Small intestine (tissue), 7 donors: ENCODE measurements around the gene GRAMD2A. TPM values are rescaled to one million over a fixed set of nuclear protein-coding genes. Genes with fewer than 3 reads are reported as not detected.

Source experiments
- DNase-seq, 2 donors: peaks; one replicate each; pipeline versions ENCODE4 v3.0.0 to v3.0.0-alpha.2; 2013
- FAIRE-seq: peaks from 2 replicates; lab custom pipeline; 2012; peaks lifted over from hg19 to GRCh38; lab: Jason Lieb, UNC
- H3K27ac ChIP-seq, 3 donors: one replicate each; pipeline ENCODE4 v1.5.1; 2013; ENCODE audit warnings: low read length in 2 of 3, mild to moderate bottlenecking in 2 of 3, control low read depth in 1 of 3, inconsistent platforms in 1 of 3, low read depth in 1 of 3, moderate library complexity in 1 of 3
- H3K27me3 ChIP-seq, 3 donors: one replicate each; pipeline ENCODE4 v1.6.1; 2013; ENCODE audit warnings: low read length in 3 of 3, inconsistent platforms in 1 of 3; ENCODE audit not compliant: control insufficient read depth in 3 of 3, insufficient read depth in 3 of 3
- H3K36me3 ChIP-seq, 3 donors: one replicate each; pipeline ENCODE4 v1.6.1; 2013; ENCODE audit warnings: low read length in 3 of 3, inconsistent platforms in 1 of 3, low read depth in 1 of 3, mild to moderate bottlenecking in 1 of 3, moderate library complexity in 1 of 3; ENCODE audit not compliant: control insufficient read depth in 3 of 3, insufficient read depth in 2 of 3
- H3K4me1 ChIP-seq, 3 donors: one replicate each; pipeline ENCODE4 v1.6.1; 2013; ENCODE audit warnings: low read length in 2 of 3, inconsistent platforms in 1 of 3, low read depth in 1 of 3, mild to moderate bottlenecking in 1 of 3, moderate library complexity in 1 of 3; ENCODE audit not compliant: control insufficient read depth in 3 of 3, insufficient read depth in 2 of 3
- H3K4me3 ChIP-seq, 3 donors: one replicate each; pipeline ENCODE4 v1.5.1; 2013; ENCODE audit warnings: low read length in 3 of 3, control low read depth in 1 of 3, inconsistent platforms in 1 of 3, low read depth in 1 of 3, mild to moderate bottlenecking in 1 of 3, moderate library complexity in 1 of 3
- H3K9me3 ChIP-seq, 2 donors: one replicate each; pipeline ENCODE4 v1.6.1; 2013; ENCODE audit warnings: low read depth in 1 of 2, low read length in 1 of 2; ENCODE audit not compliant: control insufficient read depth in 2 of 2, insufficient read depth in 1 of 2
- WGBS, 3 donors: extraction: QIAGEN DNeasy Blood & Tissue Kit; methylation state at CpG; one replicate each; pipeline ENCODE4 v1.1.7; 2013; 5-methylcytosine and 5-hydroxymethylcytosine counted together
- polyA plus RNA-seq, 4 donors: library from polyadenylated mRNA; stranded (reverse) in 3 of 4; unstranded in 1 of 4; fragments of 200-250 nt in 3 of 4; fragments of 120-200 nt in 1 of 4; gene quantifications; one replicate each; pipeline versions ENCODE4 v1.2.1 to v1.2.3, GENCODE V29; 2013
- donor health status: healthy with polysubstance abuse.
- donor health status: control.
- donor health status: control.
- donor health status: Bipolar disorder and iron deficiency.
- donor health status: healthy.

GRAMD2A gene
- polyA plus RNA-seq, 4 donors = 0.67 to 10.1 (median 4.2) TPM

DNA sequence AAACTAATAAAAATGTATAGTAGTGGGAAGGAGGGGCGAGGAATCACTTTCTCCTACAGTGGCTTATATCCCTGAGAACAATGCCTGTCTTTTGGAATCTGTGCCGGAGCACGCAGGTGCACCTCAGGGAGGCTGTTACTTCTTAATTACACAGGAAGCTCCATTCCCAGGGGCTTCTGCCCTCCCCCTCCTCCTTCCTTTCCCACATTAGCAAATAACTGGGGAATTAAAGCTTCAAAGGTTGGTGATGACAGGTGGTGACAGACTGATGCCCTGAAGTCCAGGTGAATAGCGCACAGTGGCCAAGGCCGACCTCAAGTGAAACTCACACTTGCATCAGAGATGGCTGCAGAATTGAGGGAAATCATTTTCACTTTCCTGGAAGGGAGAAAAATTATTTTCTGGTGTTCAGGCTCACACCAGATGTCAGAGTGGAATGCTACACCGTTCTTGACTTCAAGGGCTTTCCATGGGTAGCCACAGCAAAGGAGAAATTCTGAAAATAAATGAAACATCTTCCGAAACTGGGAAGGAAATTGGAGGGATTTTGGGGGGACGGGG lies 3.7 kb downstream of the GRAMD2A start:
- WGBS, 3 donors = 44 to 65% (median 53%) methylated on average over 8 of the region's 8 CpGs

DNA sequence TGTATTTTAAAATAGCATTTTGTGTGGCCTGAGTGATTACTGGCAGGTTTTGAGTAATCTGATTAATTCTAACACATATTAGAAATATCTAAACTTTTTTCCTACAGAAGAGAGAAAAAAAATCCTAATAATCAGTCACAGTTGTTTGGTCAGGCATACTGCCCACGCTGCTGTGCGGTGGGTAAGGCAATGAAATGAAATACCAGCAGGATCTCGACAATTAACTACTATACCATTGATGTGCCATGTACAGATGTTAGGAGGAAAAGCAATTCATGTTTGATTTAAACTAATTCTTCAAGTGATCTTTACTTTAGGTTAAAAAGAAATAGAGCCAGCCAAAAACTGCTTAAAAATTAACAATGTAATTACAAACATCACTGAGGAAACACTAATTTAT lies 5.2 kb downstream of the GRAMD2A start:
- no peaks in the 10 kb centered on the region for H3K36me3 ChIP-seq
- FAIRE-seq (no peak), DNase-seq (no peak)
- peaks cover 0 to 4% (median 0%) of the 10 kb centered on the region in 3 donors for H3K4me1 ChIP-seq
- H3K27me3 ChIP-seq = peaks cover 0 to 9% (median 0%) of the 10 kb centered on the region in 3 donors
- WGBS, 3 donors = 15 to 66% (median 42%) methylated on average over 3 of the region's 3 CpGs
- H3K4me3 ChIP-seq = no peak overlapping the region
- H3K27ac ChIP-seq = no peak overlapping the region
- no peaks in the 10 kb centered on the region for H3K9me3 ChIP-seq

More for the DNA sequence above, 3.7 kb downstream of the GRAMD2A start:
- Histone ChIP-seq H3K27me3 (peaks cover 0 to 13% (median 0%) of the 10 kb centered on the region in 3 donors), H3K36me3 (peaks cover 0 to 12% (median under 1%) of the 10 kb centered on the region in 3 donors), H3K4me3 (no peak overlapping the region), H3K4me1 (peaks cover 0 to 13% (median 0%) of the 10 kb centered on the region in 3 donors), H3K27ac (no peak overlapping the region), H3K9me3 (no peaks in the 10 kb centered on the region)
- FAIRE-seq = no peak
- no peak for DNase-seq

DNA sequence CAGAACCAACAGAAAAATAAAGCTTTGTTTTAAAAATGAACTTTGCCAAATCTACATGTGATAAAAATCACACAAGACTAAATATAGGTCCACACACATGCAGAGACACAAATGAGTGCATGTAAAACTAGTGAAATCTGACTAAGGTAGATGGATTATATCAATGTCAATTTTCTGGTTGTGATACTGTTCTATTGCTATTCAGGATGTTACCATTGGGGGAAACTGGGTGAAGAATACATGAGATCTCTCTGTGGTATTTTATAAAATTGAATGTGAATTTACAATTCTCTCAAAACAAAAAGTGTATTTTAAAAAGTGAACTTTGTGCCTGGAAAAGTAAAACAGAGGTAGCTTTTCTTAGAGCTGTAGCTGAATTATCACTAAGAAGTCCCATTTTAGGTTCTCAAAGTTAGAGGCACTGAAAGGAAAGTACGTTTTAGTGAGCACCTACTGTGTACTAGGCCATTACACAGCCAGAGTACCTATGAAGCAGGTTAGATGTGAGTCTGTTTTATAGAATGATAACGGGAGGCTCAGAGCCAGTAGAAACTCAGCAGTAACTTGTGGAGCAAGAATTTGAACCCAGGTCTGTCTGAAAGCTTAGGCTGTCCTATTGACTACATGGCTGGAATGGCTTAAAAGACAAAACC lies 8.2 kb downstream of the GRAMD2A start:
- Histone ChIP-seq H3K27me3 (peaks cover 0 to 4% (median 2%) of the 10 kb centered on the region in 3 donors), H3K27ac (no peak overlapping the region), H3K9me3 (no peaks in the 10 kb centered on the region), H3K4me3 (no peak overlapping the region), H3K36me3 (no peaks in the 10 kb centered on the region), H3K4me1 (peaks cover 0 to 4% (median 0%) of the 10 kb centered on the region in 3 donors)
- DNase-seq (no peak), FAIRE-seq (no peak)
- 86 to 100% (median 89%) methylated on average over 2 of the region's 2 CpGs for WGBS, 3 donors

DNA sequence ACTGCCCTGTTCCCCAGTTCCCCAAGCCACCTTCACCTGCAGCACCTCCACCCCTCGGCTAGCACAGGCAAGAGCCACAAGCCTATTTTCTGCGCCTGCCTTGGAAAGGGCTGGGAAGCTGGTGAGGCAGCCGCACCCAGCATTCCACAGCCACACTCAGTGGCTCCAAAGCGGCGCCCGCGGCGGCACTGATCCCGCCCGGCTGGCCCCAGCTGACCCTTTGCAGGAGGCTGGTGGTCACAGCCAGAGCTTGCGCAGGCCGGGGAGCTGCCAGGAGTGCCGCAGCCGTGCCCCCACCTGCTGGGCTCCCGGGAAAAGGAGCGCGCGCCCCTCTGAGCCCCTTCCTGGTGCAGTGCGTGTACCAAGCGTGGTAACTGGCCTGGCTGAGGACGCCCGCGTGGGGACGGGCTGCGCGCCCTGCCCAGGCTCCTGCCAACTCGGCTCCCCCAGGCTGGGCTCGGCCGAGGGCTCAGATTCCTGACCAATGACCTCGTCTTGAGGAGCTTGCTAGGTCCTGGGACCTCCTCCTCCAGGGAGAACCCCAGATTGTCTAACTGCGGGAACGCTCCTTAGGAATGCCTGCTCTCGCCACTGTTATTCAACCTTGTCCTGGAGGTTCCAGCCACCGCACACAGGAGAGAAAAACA lies 13.3 kb downstream of the GRAMD2A start:
- no peak for FAIRE-seq

DNA sequence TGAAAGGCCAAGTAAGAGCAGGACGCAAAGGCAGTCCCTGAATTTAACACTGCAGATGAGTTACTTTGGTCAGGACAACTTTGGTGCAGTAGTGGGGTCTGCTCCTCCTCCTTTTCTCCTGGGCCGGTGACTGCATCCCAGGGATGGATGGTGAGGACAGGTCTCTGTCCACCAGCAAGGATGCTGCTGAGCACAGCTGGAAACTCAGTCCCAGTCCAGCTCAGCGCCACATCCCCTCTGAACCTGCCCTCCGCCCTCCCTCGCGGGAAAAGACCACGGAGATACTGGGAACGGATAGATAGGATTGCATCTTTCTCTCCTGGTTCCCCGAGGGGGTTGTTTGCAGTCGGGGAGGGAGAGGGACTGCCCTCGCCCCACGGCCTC lies 13.8 kb downstream of the GRAMD2A start:
- H3K4me3 ChIP-seq = peak overlapping the region in 1 of 3 donors; percentile 18
- H3K36me3 ChIP-seq = no peaks in the 10 kb centered on the region
- H3K27me3 ChIP-seq = peaks cover 0 to 15% (median 2%) of the 10 kb centered on the region in 3 donors
- DNase-seq (no peak), FAIRE-seq (no peak)
- H3K9me3 ChIP-seq = no peaks in the 10 kb centered on the region
- 30 to 39% (median 31%) methylated on average over 12 of the region's 12 CpGs for WGBS, 3 donors
- H3K27ac ChIP-seq = no peak overlapping the region
- H3K4me1 ChIP-seq = peaks cover 0 to 6% (median 0%) of the 10 kb centered on the region in 3 donors

More for the DNA sequence above, 13.3 kb downstream of the GRAMD2A start:
- no peaks in the 10 kb centered on the region for H3K36me3 ChIP-seq
- 6 to 8% (median 7%) methylated on average over 29 to 34 of the region's 34 CpGs for WGBS, 3 donors
- peaks cover 0 to 6% (median 0%) of the 10 kb centered on the region in 3 donors for H3K4me1 ChIP-seq
- no peaks in the 10 kb centered on the region for H3K9me3 ChIP-seq
- peak; percentile 60 to 68 for DNase-seq
- H3K27ac ChIP-seq = no peak overlapping the region
- peaks cover 0 to 15% (median 2%) of the 10 kb centered on the region in 3 donors for H3K27me3 ChIP-seq
- H3K4me3 ChIP-seq = peak overlapping the region in 2 of 3 donors; percentile 18 to 47

DNA sequence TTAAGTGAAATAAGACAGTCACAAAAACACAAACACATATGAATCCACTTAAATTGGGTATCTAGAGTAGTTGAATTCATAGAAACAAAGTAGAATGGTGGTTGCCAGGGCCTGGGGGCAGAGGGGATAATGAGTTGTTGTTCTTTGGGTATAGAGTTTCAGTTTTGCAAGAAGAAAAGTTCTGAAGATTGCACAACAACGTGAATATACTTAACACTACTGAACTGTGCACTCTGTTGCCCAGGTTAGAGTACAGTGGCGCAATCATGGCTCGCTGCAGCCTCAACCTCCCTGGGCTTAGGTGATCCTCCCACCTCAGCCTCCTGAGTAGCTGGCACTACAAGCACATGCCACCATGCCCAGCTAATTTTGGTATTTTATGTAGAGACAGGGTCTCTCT lies 14.9 kb downstream of the GRAMD2A start:
- no peak overlapping the region for H3K4me3 ChIP-seq
- peaks cover 0 to 15% (median 2%) of the 10 kb centered on the region in 3 donors for H3K27me3 ChIP-seq
- H3K36me3 ChIP-seq = no peaks in the 10 kb centered on the region
- H3K4me1 ChIP-seq = peaks cover 0 to 6% (median 0%) of the 10 kb centered on the region in 3 donors
- DNase-seq = peak in 1 of 2 donors; percentile 23
- H3K27ac ChIP-seq = no peak overlapping the region
- WGBS, 3 donors = 73 to 84% (median 79%) methylated on average over 3 of the region's 3 CpGs
- FAIRE-seq = no peak
- no peaks in the 10 kb centered on the region for H3K9me3 ChIP-seq

DNA sequence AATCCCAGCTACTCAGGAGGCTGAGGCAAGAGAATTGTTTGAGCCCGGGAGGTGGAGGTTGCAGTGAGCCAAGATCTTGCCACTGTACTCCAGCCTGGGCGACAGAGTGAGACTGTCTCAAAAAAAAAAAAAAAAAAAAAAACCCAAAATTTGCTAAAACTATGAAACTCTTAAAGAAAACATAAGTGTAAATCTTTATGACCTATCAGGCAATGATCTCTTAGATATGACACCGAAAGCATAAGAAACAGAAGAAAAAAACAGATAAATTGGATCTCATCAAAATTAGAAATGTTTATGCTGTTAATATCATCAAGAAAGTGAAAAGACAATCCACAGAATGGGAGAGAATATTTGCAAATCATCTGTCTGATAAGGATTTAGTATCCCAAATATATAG lies 15.3 kb downstream of the GRAMD2A start:
- H3K4me1 ChIP-seq = peaks cover 0 to 6% (median 0%) of the 10 kb centered on the region in 3 donors
- no peak for DNase-seq
- WGBS, 3 donors = 92 to 97% (median 96%) methylated on average over 3 of the region's 3 CpGs
- no peaks in the 10 kb centered on the region for H3K36me3 ChIP-seq
- peaks cover 0 to 15% (median 2%) of the 10 kb centered on the region in 3 donors for H3K27me3 ChIP-seq
- H3K27ac ChIP-seq = no peak overlapping the region
- H3K9me3 ChIP-seq = no peaks in the 10 kb centered on the region
- FAIRE-seq = no peak
- H3K4me3 ChIP-seq = no peak overlapping the region

DNA sequence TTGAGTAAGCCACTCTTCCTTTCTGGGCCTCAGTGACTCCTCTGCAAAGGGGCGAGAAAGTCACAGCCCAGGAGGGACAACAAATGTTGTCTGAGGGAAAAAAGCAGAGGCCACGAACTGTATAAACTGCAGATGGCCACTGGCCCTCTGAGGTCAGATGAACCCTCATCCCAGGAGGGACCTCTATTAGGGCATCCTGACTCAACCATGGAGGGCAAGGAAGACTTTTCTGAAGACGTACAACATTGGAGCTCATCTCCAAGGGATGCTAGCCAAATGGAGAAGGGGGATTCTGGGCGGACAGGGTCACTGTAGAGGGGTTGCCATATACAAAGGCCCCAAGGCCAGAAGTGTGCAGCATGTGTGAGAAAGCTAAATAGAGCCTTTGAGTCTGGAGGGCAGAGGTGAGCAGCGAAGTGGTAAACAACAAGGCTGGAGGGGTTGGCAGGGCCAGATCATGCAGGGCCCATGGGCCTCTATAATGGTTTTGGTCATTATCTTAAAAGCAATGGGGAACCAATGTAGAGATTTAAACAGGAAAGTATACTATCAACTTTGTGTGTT lies 16.7 kb downstream of the GRAMD2A start:
- H3K4me1 ChIP-seq = peaks cover 0 to 6% (median 0%) of the 10 kb centered on the region in 3 donors
- WGBS, 3 donors = 87 to 98% (median 90%) methylated on average over 5 of the region's 5 CpGs
- H3K27ac ChIP-seq = no peak overlapping the region
- no peak for FAIRE-seq
- peaks cover 0 to 15% (median 2%) of the 10 kb centered on the region in 3 donors for H3K27me3 ChIP-seq
- H3K36me3 ChIP-seq = no peaks in the 10 kb centered on the region
- DNase-seq = no peak
- no peaks in the 10 kb centered on the region for H3K9me3 ChIP-seq
- H3K4me3 ChIP-seq = no peak overlapping the region
